OCI-LY7 (cell line): ENCODE measurements around the gene TNFRSF1A. TPM values are rescaled to one million over a fixed set of nuclear protein-coding genes. Genes with fewer than 3 reads are reported as not detected.

Experiments used
- BruUV-seq: library from RNA; stranded (reverse); fragments of 400-500 nt; replicated peaks from 2 replicates; lab custom pipeline; 2021; lab: Mats Ljungman, UMichigan
- CTCF ChIA-PET: fragments of 300-600 bp; sonication (Branson Sonifier 250); formaldehyde crosslinking; loops from one replicate; lab custom pipeline; 2022; ENCODE audit warnings: antibody characterized with exemption; ENCODE audit not compliant: unreplicated experiment; lab: Charles Lee
- POLR2A ChIA-PET: fragments of 300-600 bp; sonication (Branson Sonifier 250); formaldehyde crosslinking; loops from one replicate; lab custom pipeline; 2022; ENCODE audit warnings: antibody characterized with exemption; lab: Charles Lee
- DNase-seq: peaks from one replicate; pipeline ENCODE4 v3.0.0-alpha.2; 2015; ENCODE audit warnings: low spot score
- H2AFZ ChIP-seq: fragments of 200-600 bp; sonication (generic), shearing (Covaris generic); 2 replicates; pipeline ENCODE4 v1.6.1; 2014; ENCODE audit warnings: mild to moderate bottlenecking, antibody characterized with exemption, low read length, moderate library complexity
- H3K27ac ChIP-seq: fragments of 200-600 bp; sonication (generic); 2 replicates; pipeline ENCODE4 v1.5.1; 2014; ENCODE audit warnings: mixed run types, low read depth, mild to moderate bottlenecking, moderate library complexity, low read length, inconsistent platforms; ENCODE audit not compliant: poor library complexity, severe bottlenecking
- H3K36me3 ChIP-seq: fragments of 200-600 bp; sonication (generic); 2 replicates; pipeline ENCODE4 v1.6.1; 2014; ENCODE audit warnings: mild to moderate bottlenecking, antibody characterized with exemption, low read length, moderate library complexity, mixed read lengths; ENCODE audit not compliant: insufficient read depth
- H3K4me1 ChIP-seq: fragments of 200-600 bp; sonication (generic); 2 replicates; pipeline ENCODE4 v1.5.1; 2014; ENCODE audit warnings: mild to moderate bottlenecking, low read length; ENCODE audit not compliant: insufficient read depth, poor library complexity, severe bottlenecking
- H3K4me2 ChIP-seq: fragments of 200-600 bp; sonication (generic); 2 replicates; pipeline ENCODE4 v1.6.1; 2014; ENCODE audit warnings: mild to moderate bottlenecking, low read length
- H3K4me3 ChIP-seq: fragments of 200-600 bp; sonication (generic); 2 replicates; pipeline ENCODE4 v1.5.1; 2014; ENCODE audit warnings: mild to moderate bottlenecking, low read depth, low read length; ENCODE audit not compliant: poor library complexity, severe bottlenecking
- H3K79me2 ChIP-seq: fragments of 200-600 bp; sonication (generic); 2 replicates; pipeline ENCODE4 v1.6.1; 2016; ENCODE audit warnings: low read depth, mild to moderate bottlenecking, low read length, moderate library complexity, mixed read lengths; ENCODE audit not compliant: insufficient read depth
- H3K9me2 ChIP-seq: fragments of 200-600 bp; sonication (generic); 2 replicates; pipeline ENCODE4 v1.6.1; 2016; ENCODE audit warnings: mild to moderate bottlenecking, low read length, mixed read lengths; ENCODE audit not compliant: insufficient read depth
- H3K9me3 ChIP-seq: fragments of 200-600 bp; sonication (generic); 2 replicates; pipeline ENCODE4 v1.6.1; 2014; ENCODE audit warnings: mild to moderate bottlenecking, mixed run types, low read length, mixed read lengths
- H4K20me1 ChIP-seq: fragments of 200-600 bp; sonication (generic); 2 replicates; pipeline ENCODE4 v1.6.1; 2014; ENCODE audit warnings: mild to moderate bottlenecking, antibody characterized with exemption, low read length, moderate library complexity, mixed read lengths; ENCODE audit not compliant: insufficient read depth
- CTCF ChIP-seq: fragments of 200-600 bp; sonication (generic); conservative IDR thresholded peaks from 2 replicates; pipeline ENCODE4 v1.5.1; 2014; ENCODE audit warnings: mild to moderate bottlenecking, antibody characterized with exemption, low read length, moderate library complexity, mixed read lengths
- EZH2phosphoT487 ChIP-seq: fragments of 200-600 bp; sonication (generic); IDR thresholded peaks from 2 replicates; pipeline ENCODE4 v1.6.1; 2018; ENCODE audit warnings: low read depth, borderline replicate concordance, mild to moderate bottlenecking, mixed run types, antibody characterized with exemption, low read length, moderate library complexity, mixed read lengths
- intact Hi-C: fragments of 100-400 bp; cut with micrococcal nuclease; formaldehyde crosslinking; loops from one replicate; pipeline ENCODE4 v1.10.0; 2022; ENCODE audit not compliant: unreplicated experiment
- total RNA-seq, 2 experiments: library from RNA; depleted of rRNA in 1 of 2; stranded (reverse); fragments of >200 nt in 1 of 2; shearing (Covaris generic) in 1 of 2; gene quantifications; 2 replicates each; pipeline ENCODE4 v1.2.3, GENCODE V29; 2014 to 2022

The TNFRSF1A gene
- total RNA-seq, 2 experiments from 2014 or later, result 37.3 to 50.9 TPM

- no peak overlapping the region for H2AFZ ChIP-seq
- peaks cover 27% of the 10 kb centered on the region; the same call in 1 of the 2 replicates for H3K79me2 ChIP-seq
- POLR2A ChIA-PET, result interaction anchor here (0.7 to 1.2 kb wide), 2 partner anchors 10 to 13 kb away, joined by 5 to 6 read pairs; no protein-coding TSS in a partner anchor
- H3K36me3 ChIP-seq, result peaks cover 62% of the 10 kb centered on the region
- no peaks in the 10 kb centered on the region for H3K9me3 ChIP-seq
- TF ChIP-seq EZH2phosphoT487 (no peak), CTCF (no peak)
- no peak overlapping the region for H3K27ac ChIP-seq
- peaks cover 49% of the 10 kb centered on the region for H3K4me1 ChIP-seq
- no peak overlapping the region for H3K4me2 ChIP-seq
- no peaks in the 10 kb centered on the region for H4K20me1 ChIP-seq
- H3K4me3 ChIP-seq, result no peak overlapping the region
- H3K9me2 ChIP-seq, result no peaks in the 10 kb centered on the region
- intact Hi-C loops, result no loop called here
- no peak for DNase-seq
- no TSS peak for BruUV-seq
- CTCF ChIA-PET, result interaction anchor here (0.9 kb wide), 1 partner anchor 38 kb away, joined by 3 read pairs; no protein-coding TSS in a partner anchor
Measured at GRCh38 chr12:6332459-6332858, 9.4 kb downstream of the TNFRSF1A start.

DNA sequence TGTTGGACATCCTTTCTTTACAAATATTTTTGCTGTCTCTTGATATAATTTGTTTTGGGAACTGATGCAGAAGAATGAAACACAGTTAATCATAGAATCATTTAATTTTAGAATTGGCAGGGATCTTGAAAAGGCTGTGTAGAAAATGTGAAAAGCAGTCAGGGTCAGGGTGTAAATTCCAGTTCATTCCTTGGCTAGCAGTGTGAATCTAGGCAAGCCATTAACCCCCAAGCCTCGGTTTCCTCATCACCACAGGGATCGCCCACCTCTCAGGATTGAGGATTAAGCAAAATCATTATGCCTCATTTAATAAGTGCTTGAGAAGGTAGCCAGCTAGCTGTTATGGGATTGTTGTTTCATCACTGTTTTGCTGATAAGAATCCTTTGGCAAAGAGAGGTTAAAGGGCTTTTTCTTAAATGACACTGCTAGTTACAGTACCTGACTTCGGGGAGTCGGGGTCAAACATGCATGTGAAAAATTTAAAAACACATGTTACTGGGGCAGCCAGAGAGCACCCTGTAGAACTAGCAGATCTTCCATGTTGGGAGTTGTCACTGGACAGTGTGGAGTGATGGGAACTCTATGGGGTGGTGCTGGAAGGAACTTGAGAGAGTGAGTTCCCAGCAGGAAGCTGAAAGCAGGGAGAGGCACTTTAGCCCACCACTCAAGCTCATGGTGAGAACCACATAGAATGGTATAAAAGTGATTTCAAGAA, 10.7 kb downstream of the TNFRSF1A start:
- no peaks in the 10 kb centered on the region for H3K9me3 ChIP-seq
- H3K4me3 ChIP-seq, result no peak overlapping the region
- no peak for DNase-seq
- POLR2A ChIA-PET, result interaction anchor here (0.9 to 1.6 kb wide), 5 partner anchors 11 to 140 kb away, joined by 3 to 4 read pairs (median 3); partner anchors contain the start of gene VAMP1
- TF ChIP-seq EZH2phosphoT487 (no peak), CTCF (no peak)
- intact Hi-C loops, result no loop called here
- H3K36me3 ChIP-seq, result peaks cover 62% of the 10 kb centered on the region
- no peak overlapping the region for H3K4me2 ChIP-seq
- H3K9me2 ChIP-seq, result no peaks in the 10 kb centered on the region
- no TSS peak for BruUV-seq
- peaks cover 36% of the 10 kb centered on the region for H3K4me1 ChIP-seq
- no peaks in the 10 kb centered on the region for H4K20me1 ChIP-seq
- peaks cover 15% of the 10 kb centered on the region; the same call in 1 of the 2 replicates for H3K79me2 ChIP-seq
- H2AFZ ChIP-seq, result no peak overlapping the region
- CTCF ChIA-PET, result interaction anchor here (1.2 kb wide), 1 partner anchor 11 kb away, joined by 7 read pairs; no protein-coding TSS in a partner anchor
- no peak overlapping the region for H3K27ac ChIP-seq

- H3K79me2 ChIP-seq, result peaks cover 8% of the 10 kb centered on the region; the same call in 1 of the 2 replicates
- POLR2A ChIA-PET, result interaction anchor here (0.6 to 1.6 kb wide), 7 partner anchors 9 to 141 kb away, joined by 3 read pairs; partner anchors contain the start of gene VAMP1
- intact Hi-C loops, result no loop called here
Measured at GRCh38 chr12:6330192-6330591, 11.7 kb downstream of the TNFRSF1A start.

More at GRCh38 chr12:6330192-6330591, 11.7 kb downstream of the TNFRSF1A start:
- peak; percentile 55 for DNase-seq
- Histone ChIP-seq H3K4me1 (peaks cover 30% of the 10 kb centered on the region), H3K27ac (no peak overlapping the region), H4K20me1 (no peaks in the 10 kb centered on the region), H2AFZ (no peak overlapping the region), H3K9me3 (no peaks in the 10 kb centered on the region), H3K9me2 (no peaks in the 10 kb centered on the region), H3K4me3 (no peak overlapping the region), H3K36me3 (peaks cover 62% of the 10 kb centered on the region), H3K4me2 (peak overlapping the region; percentile 7; the same call in 1 of the 2 replicates)
- no TSS peak for BruUV-seq
- CTCF ChIA-PET, result interaction anchor here (0.6 to 1.8 kb wide), 3 partner anchors 10 to 161 kb away, joined by 3 to 7 read pairs (median 4); no protein-coding TSS in a partner anchor
- no peak for TF ChIP-seq CTCF
- no peak for TF ChIP-seq EZH2phosphoT487
